Activated CD8-positive, alpha-beta T cell treated with anti-CD3 and anti-CD28 coated beads for 36 hours (primary cell): ENCODE measurements around the gene CSTF3. TPM values are rescaled to one million over a fixed set of nuclear protein-coding genes. Genes with fewer than 3 reads are reported as not detected.

Experiments
- ATAC-seq: fragments of 200-7000 bp; cut with Tn5 transposase; one replicate; pipeline ENCODE4 v1.10.0; 2021; ENCODE audit warnings: mild to moderate bottlenecking, moderate library complexity
- CTCF ChIA-PET: fragments of 350-600 bp; sonication (Branson Sonifier 250); formaldehyde crosslinking; loops from one replicate; lab custom pipeline; 2021; ENCODE audit warnings: antibody characterized with exemption; lab: Charles Lee
- POLR2A ChIA-PET: fragments of 350-600 bp; sonication (Branson Sonifier 250); formaldehyde crosslinking; loops from one replicate; lab custom pipeline; 2021; ENCODE audit warnings: antibody characterized with exemption; lab: Charles Lee
- DNase-seq: peaks from one replicate; pipeline ENCODE4 v3.0.0-alpha.2; 2020
- H3K27ac Mint-ChIP-seq: one replicate; pipeline ENCODE4 v1.8.0; 2021; ENCODE audit warnings: mild to moderate bottlenecking, mixed read lengths
- H3K27me3 Mint-ChIP-seq: one replicate; pipeline ENCODE4 v1.8.0; 2021; ENCODE audit warnings: mixed read lengths
- H3K36me3 Mint-ChIP-seq: one replicate; pipeline ENCODE4 v1.8.0; 2021; ENCODE audit warnings: low read depth, mixed read lengths
- H3K4me1 Mint-ChIP-seq: one replicate; pipeline ENCODE4 v1.8.0; 2021; ENCODE audit warnings: low read depth, mixed read lengths
- H3K4me3 Mint-ChIP-seq: one replicate; pipeline ENCODE4 v1.8.0; 2021; ENCODE audit warnings: mild to moderate bottlenecking, moderate library complexity, mixed read lengths
- H3K9me3 Mint-ChIP-seq: one replicate; pipeline ENCODE4 v1.8.0; 2021; ENCODE audit warnings: mixed read lengths
- intact Hi-C: fragments of 100-400 bp; cut with micrococcal nuclease; formaldehyde crosslinking; loops from one replicate; pipeline ENCODE4 v1.10.0; 2022
- total RNA-seq, 2 experiments: library from RNA; stranded (reverse); gene quantifications; one replicate each; pipeline ENCODE4 v1.2.3, GENCODE V29; 2021
- TF ChIP-seq, protein P1 (sequence below): fragments of 200-600 bp; IDR thresholded peaks from one replicate; pipeline ENCODE4 v1.8.0; 2022; ENCODE audit warnings: antibody characterized with exemption, mild to moderate bottlenecking

CSTF3 gene
- total RNA-seq, 2 experiments from 2014 or later: 34.9 to 40.6 TPM

GRCh38 chr11:33044285-33044756, 117.0 kb downstream of the CSTF3 start:
- ATAC-seq (no peak), DNase-seq (no peak)
- H3K4me1 Mint-ChIP-seq: peaks cover 25% of the 10 kb centered on the region
- no peak overlapping the region for H3K27ac Mint-ChIP-seq
- TF ChIP-seq, protein P1, sequence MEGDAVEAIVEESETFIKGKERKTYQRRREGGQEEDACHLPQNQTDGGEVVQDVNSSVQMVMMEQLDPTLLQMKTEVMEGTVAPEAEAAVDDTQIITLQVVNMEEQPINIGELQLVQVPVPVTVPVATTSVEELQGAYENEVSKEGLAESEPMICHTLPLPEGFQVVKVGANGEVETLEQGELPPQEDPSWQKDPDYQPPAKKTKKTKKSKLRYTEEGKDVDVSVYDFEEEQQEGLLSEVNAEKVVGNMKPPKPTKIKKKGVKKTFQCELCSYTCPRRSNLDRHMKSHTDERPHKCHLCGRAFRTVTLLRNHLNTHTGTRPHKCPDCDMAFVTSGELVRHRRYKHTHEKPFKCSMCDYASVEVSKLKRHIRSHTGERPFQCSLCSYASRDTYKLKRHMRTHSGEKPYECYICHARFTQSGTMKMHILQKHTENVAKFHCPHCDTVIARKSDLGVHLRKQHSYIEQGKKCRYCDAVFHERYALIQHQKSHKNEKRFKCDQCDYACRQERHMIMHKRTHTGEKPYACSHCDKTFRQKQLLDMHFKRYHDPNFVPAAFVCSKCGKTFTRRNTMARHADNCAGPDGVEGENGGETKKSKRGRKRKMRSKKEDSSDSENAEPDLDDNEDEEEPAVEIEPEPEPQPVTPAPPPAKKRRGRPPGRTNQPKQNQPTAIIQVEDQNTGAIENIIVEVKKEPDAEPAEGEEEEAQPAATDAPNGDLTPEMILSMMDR: no peak
- ChIA-PET CTCF (interaction anchor here (1.1 to 2.3 kb wide), 3 partner anchors 19 to 151 kb away, joined by 3 to 7 read pairs (median 4); partner anchors contain the start of gene QSER1), POLR2A (interaction anchor here (0.6 to 1.6 kb wide), 4 partner anchors 17 to 109 kb away, joined by 3 to 6 read pairs (median 5); no protein-coding TSS in a partner anchor)
- H3K36me3 Mint-ChIP-seq: peaks cover 36% of the 10 kb centered on the region
- no peaks in the 10 kb centered on the region for H3K9me3 Mint-ChIP-seq
- no peak overlapping the region for H3K4me3 Mint-ChIP-seq
- intact Hi-C loops: no loop called here
- no peaks in the 10 kb centered on the region for H3K27me3 Mint-ChIP-seq

DNA sequence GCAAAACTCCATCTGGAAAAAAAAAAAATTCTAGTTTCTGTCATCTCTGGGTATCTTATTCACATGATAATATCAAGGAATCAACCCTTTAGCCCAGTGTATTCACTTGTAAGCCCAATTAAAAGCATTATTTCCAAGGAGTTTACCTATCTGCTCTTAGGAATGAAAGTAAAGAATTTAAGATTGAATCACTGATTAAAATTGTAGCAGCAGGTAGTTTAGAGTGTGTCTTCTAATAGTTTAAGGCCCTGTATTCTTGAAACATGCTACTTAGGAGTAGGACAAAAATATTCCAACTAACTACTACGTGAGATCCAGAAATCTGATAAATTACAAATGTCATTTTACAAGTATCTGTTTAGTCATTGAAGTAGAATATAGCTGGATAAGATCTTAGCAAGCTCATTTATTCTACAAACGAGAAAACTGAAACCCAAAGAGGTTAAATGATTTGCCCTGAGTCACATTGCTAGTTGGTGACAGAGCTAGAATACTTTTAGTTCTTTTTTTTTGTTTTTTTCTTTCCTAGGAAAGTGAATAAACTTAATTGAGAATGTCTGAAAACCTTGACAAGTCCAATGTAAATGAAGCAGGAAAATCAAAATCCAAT, 118.0 kb downstream of the CSTF3 start:
- DNase-seq (no peak), ATAC-seq (no peak)
- Mint-ChIP-seq H3K4me3 (no peak overlapping the region), H3K36me3 (peaks cover 33% of the 10 kb centered on the region), H3K4me1 (peaks cover 25% of the 10 kb centered on the region), H3K9me3 (no peaks in the 10 kb centered on the region), H3K27me3 (no peaks in the 10 kb centered on the region), H3K27ac (no peak overlapping the region)
- TF ChIP-seq, protein P1: no peak
- CTCF ChIA-PET: interaction anchor here (0.9 to 1.2 kb wide), 4 partner anchors 20 to 150 kb away, joined by 3 to 7 read pairs (median 4); partner anchors contain the start of gene QSER1
- POLR2A ChIA-PET: interaction anchor here (0.7 to 1.6 kb wide), 3 partner anchors 18 to 45 kb away, joined by 3 to 6 read pairs (median 5); no protein-coding TSS in a partner anchor
- intact Hi-C loops: no loop called here

- intact Hi-C loops: loop anchor here (1.0 kb wide), 1 partner anchor 30 kb away; no protein-coding TSS in a partner anchor
- H3K9me3 Mint-ChIP-seq: no peaks in the 10 kb centered on the region
- ATAC-seq (peak; percentile 20), DNase-seq (peak; percentile 14)
- H3K27me3 Mint-ChIP-seq: no peaks in the 10 kb centered on the region
- TF ChIP-seq, protein P1: no peak
- peaks cover 17% of the 10 kb centered on the region for H3K36me3 Mint-ChIP-seq
- H3K4me3 Mint-ChIP-seq: peak overlapping the region; percentile 87
- ChIA-PET POLR2A (interaction anchor here (0.7 to 3.1 kb wide), 6 partner anchors 10 to 147 kb away, joined by 3 to 26 read pairs (median 8); no protein-coding TSS in a partner anchor), CTCF (interaction anchor here (1.2 kb wide), 1 partner anchor 22 kb away, joined by 3 read pairs; no protein-coding TSS in a partner anchor)
- H3K27ac Mint-ChIP-seq: peak overlapping the region; percentile 97
- H3K4me1 Mint-ChIP-seq: peaks cover 25% of the 10 kb centered on the region
Measured at GRCh38 chr11:33040862-33041453, 120.3 kb downstream of the CSTF3 start.

DNA sequence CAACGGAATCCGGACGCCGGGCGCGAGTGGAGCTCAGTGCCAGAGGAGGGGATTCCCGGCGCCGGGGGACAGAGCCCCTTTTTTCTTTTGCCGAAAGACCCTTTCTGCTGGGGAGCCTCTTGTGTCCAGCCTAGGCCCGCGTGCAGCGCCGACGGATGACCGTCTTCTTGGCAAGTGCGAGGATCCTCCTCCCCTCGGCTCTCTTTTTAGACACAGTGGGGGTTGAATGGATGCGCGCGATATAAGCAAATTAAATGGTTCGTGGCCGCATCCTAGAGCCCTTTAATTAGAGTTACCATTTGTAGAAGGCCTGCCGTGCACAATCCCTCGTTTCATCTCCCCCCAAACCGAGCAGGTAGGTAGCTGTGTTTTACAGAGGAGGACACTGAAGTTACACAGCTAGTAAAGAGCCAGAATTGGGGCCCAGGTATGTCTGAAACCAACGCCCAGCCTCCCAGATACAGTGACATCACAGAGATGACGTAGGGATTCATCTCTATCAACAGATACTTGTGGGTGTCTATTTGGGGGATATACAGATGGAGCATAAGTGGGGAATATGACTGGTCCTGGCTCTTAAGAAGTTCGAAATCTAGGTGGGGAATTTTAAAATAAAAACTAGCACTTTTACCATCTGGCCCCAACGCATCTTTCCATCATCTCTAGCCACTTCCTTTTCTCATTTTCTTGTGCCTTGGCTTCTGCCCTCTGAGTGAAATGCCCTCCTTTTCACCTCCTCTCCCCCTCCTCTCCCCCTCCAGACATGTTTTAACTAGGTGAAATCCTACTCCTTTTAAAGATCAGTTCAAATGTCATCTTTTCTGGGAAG, 121.0 kb downstream of the CSTF3 start:
- Mint-ChIP-seq H3K4me3 (peak overlapping the region; percentile 87), H3K27ac (peak overlapping the region; percentile 97), H3K9me3 (no peaks in the 10 kb centered on the region), H3K4me1 (peaks cover 25% of the 10 kb centered on the region), H3K36me3 (peaks cover 11% of the 10 kb centered on the region), H3K27me3 (no peaks in the 10 kb centered on the region)
- CTCF ChIA-PET: interaction anchor here (0.6 to 2.2 kb wide), 8 partner anchors 15 to 233 kb away, joined by 3 to 9 read pairs (median 5); no protein-coding TSS in a partner anchor
- peak; percentile 67 for ATAC-seq
- intact Hi-C loops: loop anchor here (1.0 kb wide), 1 partner anchor 29 kb away; no protein-coding TSS in a partner anchor
- POLR2A ChIA-PET: interaction anchor here (0.7 to 3.1 kb wide), 15 partner anchors 9 to 1975 kb away, joined by 3 to 26 read pairs (median 3); partner anchors contain the start of gene QSER1
- DNase-seq: peak; percentile 77
- TF ChIP-seq, protein P1: no peak
